ENCODE data around the gene CDK14. TPM values are rescaled to one million over a fixed set of nuclear protein-coding genes. Genes with fewer than 3 reads are reported as not detected.

Gene CDK14
- total and polyA plus RNA-seq, 2 donors (not counting 1 experiment from before 2014, with no cell fraction given), result 42.1 to 167 TPM

GRCh38 chr7:90564455-90564854, 31.7 kb upstream of the CDK14 start:
- peaks cover 0 to 9% (median 0%) of the 10 kb centered on the region in 3 donors for H3K9me3 ChIP-seq (ENCODE audit: control extremely low read depth in 1 of 3, control insufficient read depth in 2 of 3, insufficient read depth in 1 of 3, low read length in 2 of 3)
- TF ChIP-seq, protein P1, sequence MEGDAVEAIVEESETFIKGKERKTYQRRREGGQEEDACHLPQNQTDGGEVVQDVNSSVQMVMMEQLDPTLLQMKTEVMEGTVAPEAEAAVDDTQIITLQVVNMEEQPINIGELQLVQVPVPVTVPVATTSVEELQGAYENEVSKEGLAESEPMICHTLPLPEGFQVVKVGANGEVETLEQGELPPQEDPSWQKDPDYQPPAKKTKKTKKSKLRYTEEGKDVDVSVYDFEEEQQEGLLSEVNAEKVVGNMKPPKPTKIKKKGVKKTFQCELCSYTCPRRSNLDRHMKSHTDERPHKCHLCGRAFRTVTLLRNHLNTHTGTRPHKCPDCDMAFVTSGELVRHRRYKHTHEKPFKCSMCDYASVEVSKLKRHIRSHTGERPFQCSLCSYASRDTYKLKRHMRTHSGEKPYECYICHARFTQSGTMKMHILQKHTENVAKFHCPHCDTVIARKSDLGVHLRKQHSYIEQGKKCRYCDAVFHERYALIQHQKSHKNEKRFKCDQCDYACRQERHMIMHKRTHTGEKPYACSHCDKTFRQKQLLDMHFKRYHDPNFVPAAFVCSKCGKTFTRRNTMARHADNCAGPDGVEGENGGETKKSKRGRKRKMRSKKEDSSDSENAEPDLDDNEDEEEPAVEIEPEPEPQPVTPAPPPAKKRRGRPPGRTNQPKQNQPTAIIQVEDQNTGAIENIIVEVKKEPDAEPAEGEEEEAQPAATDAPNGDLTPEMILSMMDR (IDR thresholded peaks at IDR 0.05), result no peak
- TF ChIP-seq EZH2 (IDR thresholded peaks at IDR 0.05; ENCODE audit: borderline replicate concordance, insufficient read depth, low read depth, low read length, poor library complexity, severe bottlenecking), result no peak
- H2AFZ ChIP-seq (ENCODE audit: insufficient read depth, low read depth, low read length, poor library complexity, severe bottlenecking), result no peak overlapping the region
- H3K27me3 ChIP-seq (replicated peaks in 1 of 4; ENCODE audit: control extremely low read depth in 1 of 4, control insufficient read depth in 3 of 4, insufficient read depth in 4 of 4, low read length in 3 of 4), result no peaks in the 10 kb centered on the region
- Mint-ChIP-seq H3K9me3 (ENCODE audit: insufficient read depth) (no peaks in the 10 kb centered on the region), H3K4me3 (no peak overlapping the region), H3K27me3 (no peaks in the 10 kb centered on the region), H3K27ac (no peak overlapping the region), H3K4me1 (peaks cover 28% of the 10 kb centered on the region)
- no peaks in the 10 kb centered on the region for H3K79me2 ChIP-seq (ENCODE audit: control insufficient read depth, insufficient read depth, low read length)
- no peak for DNase-seq
- intact Hi-C loops (cut with micrococcal nuclease), result no loop called here
- no peaks in the 10 kb centered on the region for H4K20me1 ChIP-seq (ENCODE audit: control insufficient read depth, insufficient read depth, low read length, poor library complexity, severe bottlenecking)
- H3K36me3 ChIP-seq (replicated peaks in 1 of 2; ENCODE audit: control extremely low read depth in 1 of 2, control insufficient read depth in 1 of 2, extremely low read depth in 1 of 2, insufficient read depth in 2 of 2, low read length in 1 of 2), result no peaks in the 10 kb centered on the region
- POLR2A ChIA-PET, result no interaction called here
- no peak for ATAC-seq (ENCODE audit: low read depth)
- no peak overlapping the region for H3K4me2 ChIP-seq (replicated peaks; ENCODE audit: low read depth, low read length, poor library complexity, severe bottlenecking)
- CTCF ChIA-PET, result interaction anchor here (0.9 kb wide), 1 partner anchor 65 kb away, joined by 3 read pairs; no protein-coding TSS in a partner anchor
- H3K4me1 ChIP-seq (ENCODE audit: control insufficient read depth in 2 of 2, insufficient read depth in 2 of 2, low read length in 2 of 2), result peaks cover 18 to 21% of the 10 kb centered on the region in 2 donors
- WGBS (ENCODE audit: insufficient coverage), result 100% methylated on average over 1 of the region's 8 CpGs
- no peak overlapping the region for H3K27ac ChIP-seq (ENCODE audit: low read length in 2 of 2)
- no peak overlapping the region for H3K9ac ChIP-seq (ENCODE audit: low read length)
- no peak overlapping the region for H3K4me3 ChIP-seq (ENCODE audit: control extremely low read depth in 1 of 5, extremely low read depth in 1 of 5, insufficient read depth in 1 of 5, low read depth in 2 of 5, low read length in 4 of 5)

- peak overlapping the region in 1 of 2 donors; percentile 6 for H3K27ac ChIP-seq (ENCODE audit: low read length in 2 of 2)
- H3K9me3 ChIP-seq (ENCODE audit: control extremely low read depth in 1 of 3, control insufficient read depth in 2 of 3, insufficient read depth in 1 of 3, low read length in 2 of 3), result peaks cover 0 to 9% (median 0%) of the 10 kb centered on the region in 3 donors
- TF ChIP-seq EZH2 (IDR thresholded peaks at IDR 0.05; ENCODE audit: borderline replicate concordance, insufficient read depth, low read depth, low read length, poor library complexity, severe bottlenecking), result no peak
- TF ChIP-seq, protein P1 (IDR thresholded peaks at IDR 0.05), result no peak
- H3K27me3 ChIP-seq (replicated peaks in 1 of 4; ENCODE audit: control extremely low read depth in 1 of 4, control insufficient read depth in 3 of 4, insufficient read depth in 4 of 4, low read length in 3 of 4), result no peaks in the 10 kb centered on the region
- peak overlapping the region in 1 of 5 experiments; percentile 1 for H3K4me3 ChIP-seq (ENCODE audit: control extremely low read depth in 1 of 5, extremely low read depth in 1 of 5, insufficient read depth in 1 of 5, low read depth in 2 of 5, low read length in 4 of 5)
- no peaks in the 10 kb centered on the region for H3K36me3 ChIP-seq (replicated peaks in 1 of 2; ENCODE audit: control extremely low read depth in 1 of 2, control insufficient read depth in 1 of 2, extremely low read depth in 1 of 2, insufficient read depth in 2 of 2, low read length in 1 of 2)
- H3K79me2 ChIP-seq (ENCODE audit: control insufficient read depth, insufficient read depth, low read length), result no peaks in the 10 kb centered on the region
- H3K9me3 Mint-ChIP-seq (ENCODE audit: insufficient read depth), result no peaks in the 10 kb centered on the region
- no peak overlapping the region for H3K9ac ChIP-seq (ENCODE audit: low read length)
- intact Hi-C loops (cut with micrococcal nuclease), result no loop called here
- H3K4me3 Mint-ChIP-seq, result no peak overlapping the region
- ATAC-seq (ENCODE audit: low read depth) (peak; percentile 41), DNase-seq (peak; percentile 35)
- ChIA-PET CTCF (interaction anchor here (1.2 kb wide), 1 partner anchor 113 kb away, joined by 3 read pairs; no protein-coding TSS in a partner anchor), POLR2A (no interaction called here)
- H3K27ac Mint-ChIP-seq, result peak overlapping the region; percentile 2
- H3K27me3 Mint-ChIP-seq, result no peaks in the 10 kb centered on the region
- peak overlapping the region; percentile 58 for H3K4me2 ChIP-seq (replicated peaks; ENCODE audit: low read depth, low read length, poor library complexity, severe bottlenecking)
- H2AFZ ChIP-seq (ENCODE audit: insufficient read depth, low read depth, low read length, poor library complexity, severe bottlenecking), result peak overlapping the region; percentile 35
- peaks cover 40% of the 10 kb centered on the region for H3K4me1 Mint-ChIP-seq
- 100% methylated on average over 1 of the region's 4 CpGs for WGBS (ENCODE audit: insufficient coverage)
- H3K4me1 ChIP-seq (ENCODE audit: control insufficient read depth in 2 of 2, insufficient read depth in 2 of 2, low read length in 2 of 2), result peaks cover 32 to 35% of the 10 kb centered on the region in 2 donors
- H4K20me1 ChIP-seq (ENCODE audit: control insufficient read depth, insufficient read depth, low read length, poor library complexity, severe bottlenecking), result no peaks in the 10 kb centered on the region
Measured at GRCh38 chr7:90568213-90568612, 27.9 kb upstream of the CDK14 start.
